ENCODE data around the gene MAPK8IP1.

The MAPK8IP1 gene

DNA sequence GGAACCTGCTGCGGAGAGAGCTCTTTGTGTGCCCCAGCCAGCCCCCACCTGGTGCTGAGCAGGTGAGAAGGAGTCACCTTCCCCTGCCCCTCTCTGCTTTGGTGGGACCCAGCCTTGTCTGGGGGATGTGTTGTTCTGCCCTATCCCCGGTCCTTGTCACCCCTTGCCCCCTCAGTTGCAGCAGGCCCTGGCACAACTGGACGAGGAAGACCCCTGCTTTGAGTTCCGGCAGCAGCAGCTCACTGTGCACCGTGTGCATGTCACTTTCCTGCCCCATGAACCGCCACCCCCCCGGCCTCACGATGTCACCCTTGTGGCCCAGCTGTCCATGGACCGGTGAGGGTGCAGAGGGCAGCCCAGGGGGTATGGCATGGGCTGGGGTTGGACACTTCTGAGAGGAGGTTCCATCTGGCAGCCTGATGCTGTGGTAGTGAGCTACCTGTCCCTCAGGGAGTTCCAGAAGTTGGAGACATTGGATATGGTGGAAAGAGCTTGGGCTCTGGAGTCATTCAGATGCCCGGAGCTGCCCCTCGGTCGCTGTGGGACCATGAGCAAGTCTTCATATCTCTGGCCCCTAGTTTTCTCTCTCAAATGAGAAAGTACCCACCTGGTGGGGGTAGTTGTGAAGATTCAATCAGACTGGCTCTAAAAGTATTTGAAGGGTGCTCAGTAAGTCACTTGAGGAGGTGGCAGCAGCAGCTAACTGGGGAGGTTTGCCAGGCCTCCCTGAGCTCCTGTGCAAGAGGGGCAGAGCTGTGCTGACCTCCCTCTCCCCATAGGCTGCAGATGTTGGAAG lies 41.3 kb downstream of the MAPK8IP1 start:
- DNase-seq = no peak

DNA sequence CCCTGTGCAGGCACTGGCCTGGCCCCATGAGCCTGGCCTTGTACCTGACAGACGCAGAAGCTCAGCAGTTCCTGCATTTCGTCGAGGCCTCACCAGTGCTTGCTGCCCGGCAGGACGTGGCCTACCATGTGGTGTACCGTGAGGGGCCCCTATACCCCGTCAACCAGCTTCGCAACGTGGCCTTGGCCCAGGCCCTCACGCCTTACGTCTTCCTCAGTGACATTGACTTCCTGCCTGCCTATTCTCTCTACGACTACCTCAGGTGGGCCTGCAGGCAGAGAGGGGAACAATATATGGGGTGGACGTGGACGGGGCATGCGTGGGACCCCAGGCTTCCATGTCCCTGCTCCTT lies 41.9 kb downstream of the MAPK8IP1 start:
- no peak for DNase-seq

DNA sequence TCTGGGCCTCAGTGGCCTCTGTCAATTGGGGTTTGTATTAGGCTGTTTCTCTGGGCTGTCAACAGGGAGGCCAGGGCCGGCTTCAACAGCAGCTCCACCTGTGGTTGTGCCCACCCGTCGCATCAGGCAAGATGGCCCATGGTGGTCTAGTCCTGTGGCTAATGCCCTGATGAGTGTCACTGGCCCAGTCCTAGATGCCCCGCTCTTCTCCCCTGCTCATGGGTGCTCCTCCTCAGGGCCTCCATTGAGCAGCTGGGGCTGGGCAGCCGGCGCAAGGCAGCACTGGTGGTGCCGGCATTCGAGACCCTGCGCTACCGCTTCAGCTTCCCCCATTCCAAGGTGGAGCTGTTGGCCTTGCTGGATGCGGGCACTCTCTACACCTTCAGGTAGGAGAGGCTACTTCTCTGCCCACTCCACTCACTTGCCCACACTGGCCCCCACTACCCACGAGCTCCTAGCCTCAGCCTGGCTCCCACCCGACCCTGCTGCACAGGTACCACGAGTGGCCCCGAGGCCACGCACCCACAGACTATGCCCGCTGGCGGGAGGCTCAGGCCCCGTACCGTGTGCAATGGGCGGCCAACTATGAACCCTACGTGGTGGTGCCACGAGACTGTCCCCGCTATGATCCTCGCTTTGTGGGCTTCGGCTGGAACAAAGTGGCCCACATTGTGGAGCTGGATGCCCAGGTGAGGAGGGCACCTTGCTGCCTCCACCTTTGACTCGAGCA lies 42.4 kb downstream of the MAPK8IP1 start:
- no peak for DNase-seq

DNA sequence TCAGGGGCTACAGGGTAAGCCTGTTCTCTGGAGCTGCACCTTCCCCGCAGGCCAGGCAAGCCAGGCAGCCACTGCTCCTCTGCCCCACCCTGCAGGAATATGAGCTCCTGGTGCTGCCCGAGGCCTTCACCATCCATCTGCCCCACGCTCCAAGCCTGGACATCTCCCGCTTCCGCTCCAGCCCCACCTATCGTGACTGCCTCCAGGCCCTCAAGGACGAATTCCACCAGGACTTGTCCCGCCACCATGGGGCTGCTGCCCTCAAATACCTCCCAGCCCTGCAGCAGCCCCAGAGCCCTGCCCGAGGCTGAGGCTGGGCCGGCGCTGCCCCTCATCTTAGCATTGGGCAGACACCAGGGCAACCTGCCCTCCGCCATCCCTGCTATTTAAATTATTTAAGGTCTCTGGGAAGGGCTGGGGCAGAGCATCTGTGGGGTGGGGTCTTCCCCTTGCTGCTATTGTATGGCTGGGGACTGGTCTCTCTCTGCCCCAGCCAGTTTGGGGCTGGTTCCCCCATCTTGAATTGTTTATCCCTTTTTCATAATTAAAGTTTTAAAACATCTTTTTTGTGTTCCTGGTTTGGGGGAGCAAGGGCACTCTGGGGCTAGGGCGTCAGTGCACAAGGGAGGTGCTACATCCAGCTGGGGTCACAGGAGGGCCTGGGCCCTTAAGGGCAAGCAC lies 43.2 kb downstream of the MAPK8IP1 start:
- DNase-seq = no peak

DNA sequence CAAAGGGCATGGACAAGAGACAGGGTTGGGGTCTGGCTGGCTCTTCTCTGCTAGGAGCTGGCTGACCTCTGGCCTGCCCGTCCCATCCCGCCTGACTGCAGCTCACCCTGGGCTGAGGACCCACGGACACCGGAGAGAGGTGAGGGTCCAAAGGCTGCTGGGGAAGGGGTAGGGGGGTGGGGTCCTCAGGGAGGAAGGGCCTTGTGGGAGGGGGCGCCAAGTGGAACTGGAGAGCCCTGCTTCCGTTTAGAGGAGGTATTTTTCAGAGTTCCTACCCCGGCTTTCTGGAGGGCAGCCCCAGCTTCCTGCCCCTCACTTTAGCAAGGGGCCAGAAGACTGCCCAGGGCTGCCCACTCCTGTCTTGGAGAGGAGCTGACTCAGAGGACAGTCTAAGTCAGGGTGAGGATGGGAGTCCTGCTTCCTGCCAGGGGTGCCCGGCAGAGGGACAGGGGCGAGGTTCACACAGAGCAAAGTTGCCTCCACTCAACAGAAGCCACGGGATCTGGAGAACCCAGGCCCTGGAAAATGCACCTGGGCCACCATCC lies 44.1 kb downstream of the MAPK8IP1 start:
- no peak for DNase-seq

DNA sequence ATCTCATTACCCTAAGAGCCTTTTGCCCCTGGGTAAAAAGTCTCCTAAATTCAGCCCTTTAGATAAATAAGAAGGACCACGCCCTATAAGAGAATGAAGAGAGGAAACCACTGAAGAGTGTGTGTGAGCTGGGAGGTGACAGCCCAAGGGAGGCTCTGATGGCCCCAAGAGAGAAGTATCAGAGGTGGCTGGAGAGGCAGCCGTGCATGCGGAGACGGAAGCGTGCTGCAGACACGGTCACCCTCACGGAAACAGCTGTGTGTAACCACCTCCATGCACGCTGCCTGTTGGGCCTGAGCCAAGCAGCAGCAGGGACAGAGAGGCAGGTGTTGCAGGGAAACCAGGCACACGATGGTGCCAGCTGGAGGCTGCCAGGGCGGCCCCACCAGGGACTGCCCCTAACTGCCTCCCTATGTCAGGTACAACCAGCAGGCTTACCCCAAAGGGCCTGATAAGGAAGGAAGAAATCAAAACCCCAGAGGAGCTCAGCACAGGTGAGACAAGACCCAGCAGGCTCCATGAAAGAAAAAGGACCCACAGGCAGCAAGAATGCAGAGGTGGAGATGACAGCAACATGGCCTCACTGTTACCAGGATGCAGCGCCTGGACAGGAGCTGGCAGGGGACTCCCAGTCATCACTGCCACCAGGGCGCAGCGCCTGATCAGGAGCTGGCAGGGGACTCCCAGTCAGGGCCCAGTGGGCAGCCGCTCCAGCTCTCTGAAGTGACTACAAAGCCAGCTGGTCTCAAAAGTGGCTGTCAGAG lies 44.8 kb downstream of the MAPK8IP1 start:
- DNase-seq = no peak

DNA sequence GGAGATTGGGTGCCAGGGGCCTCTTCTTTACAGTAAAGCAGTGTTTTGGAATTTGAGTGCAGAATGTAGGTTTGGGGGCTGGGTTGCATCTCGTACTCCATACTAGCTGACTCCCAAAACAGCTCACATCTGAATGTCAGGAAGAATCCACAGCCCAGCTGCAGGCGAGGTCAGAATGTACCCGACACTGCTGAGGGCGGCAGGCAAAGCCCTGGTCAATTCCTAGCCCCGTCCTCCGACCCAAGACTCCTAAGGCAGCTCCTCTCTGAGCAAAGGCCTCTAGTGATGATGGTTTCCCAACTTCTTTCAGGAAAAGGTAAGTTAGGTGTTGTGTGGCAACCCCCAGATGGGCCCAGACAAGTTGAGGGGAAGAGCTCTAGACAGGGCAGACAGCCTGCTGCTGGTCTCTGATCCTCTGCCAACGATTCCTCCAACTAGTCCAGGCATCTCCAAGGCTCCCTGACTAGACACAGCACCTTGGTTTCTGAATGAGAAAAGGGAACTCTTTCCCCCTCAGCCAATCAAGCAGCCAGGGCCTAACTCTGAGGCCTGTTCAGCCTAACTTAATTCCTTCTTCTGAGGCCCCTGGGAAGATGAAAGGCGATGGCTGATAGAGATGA lies 45.6 kb downstream of the MAPK8IP1 start:
- DNase-seq = no peak

DNA sequence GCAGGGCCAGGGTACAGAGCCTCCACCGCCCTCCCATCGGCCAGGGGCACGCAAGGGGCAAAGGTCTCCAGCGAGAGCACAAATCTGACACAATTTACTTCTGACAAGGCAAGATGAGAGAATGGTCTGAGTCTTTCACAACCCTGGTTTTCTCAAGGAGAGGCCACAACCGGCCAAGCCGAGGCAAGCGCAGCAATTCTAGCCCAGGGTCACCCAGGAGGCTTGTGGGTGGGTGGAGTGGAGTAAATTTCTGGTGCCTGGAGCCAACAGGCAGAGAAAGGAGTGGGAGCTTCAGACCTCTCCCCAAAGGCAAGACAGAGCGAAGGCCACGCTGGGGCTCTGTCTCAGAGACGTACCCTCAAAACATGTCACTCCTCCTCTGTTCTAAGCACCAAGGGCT lies 46.3 kb downstream of the MAPK8IP1 start:
- no peak for DNase-seq

DNA sequence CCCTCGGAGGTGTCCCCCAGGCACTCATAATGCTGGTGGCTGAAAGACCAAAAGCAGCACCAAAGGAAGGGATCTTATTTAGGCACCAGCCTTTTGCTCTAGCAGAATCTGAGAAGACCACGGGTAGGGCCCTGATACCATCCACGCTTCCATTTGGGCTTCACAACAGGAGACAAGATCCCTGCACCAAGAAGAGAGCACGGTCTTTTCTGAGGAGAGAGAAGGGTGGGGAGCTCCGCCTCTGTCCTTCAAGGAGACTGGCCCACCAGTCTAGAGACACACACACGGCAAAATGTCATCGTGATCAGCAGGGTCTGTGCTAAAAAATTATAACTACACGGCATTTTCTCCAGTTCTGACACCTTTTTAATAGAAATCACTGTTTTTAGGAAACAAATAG lies 46.8 kb downstream of the MAPK8IP1 start:
- DNase-seq = no peak

DNA sequence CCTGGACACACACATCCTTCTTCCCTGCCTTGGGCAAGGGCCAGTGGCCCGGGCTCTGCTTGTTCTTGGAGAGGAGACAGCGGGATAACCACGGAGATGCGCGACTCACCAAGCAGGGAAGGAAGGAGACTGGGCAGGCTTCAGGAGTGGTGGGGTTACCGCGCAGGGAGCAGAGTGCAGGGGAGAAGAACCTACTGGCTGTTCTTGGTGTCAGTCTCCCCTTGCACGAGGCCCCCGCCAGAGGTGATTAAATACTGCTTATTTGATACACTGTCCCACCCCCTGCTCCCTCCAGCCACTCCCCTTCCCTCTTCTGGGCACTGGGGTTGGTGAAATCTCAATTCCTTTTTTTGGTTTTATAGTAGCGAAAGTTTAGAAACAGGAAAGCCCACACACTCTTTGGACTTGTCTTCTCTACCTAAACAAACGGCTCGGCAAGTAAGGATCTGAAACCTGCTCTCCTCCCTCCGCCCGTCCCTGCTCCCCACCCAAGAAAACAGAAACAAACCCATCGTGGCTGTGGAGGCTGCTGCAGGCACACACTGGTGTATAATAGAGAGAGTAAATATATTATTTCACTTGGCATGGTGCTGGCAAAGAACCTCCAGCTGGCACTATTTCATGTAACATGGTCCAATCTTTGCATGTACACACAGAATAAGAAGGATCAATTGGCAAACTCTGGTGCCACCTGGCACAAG lies 47.8 kb downstream of the MAPK8IP1 start:
- no peak for DNase-seq

DNA sequence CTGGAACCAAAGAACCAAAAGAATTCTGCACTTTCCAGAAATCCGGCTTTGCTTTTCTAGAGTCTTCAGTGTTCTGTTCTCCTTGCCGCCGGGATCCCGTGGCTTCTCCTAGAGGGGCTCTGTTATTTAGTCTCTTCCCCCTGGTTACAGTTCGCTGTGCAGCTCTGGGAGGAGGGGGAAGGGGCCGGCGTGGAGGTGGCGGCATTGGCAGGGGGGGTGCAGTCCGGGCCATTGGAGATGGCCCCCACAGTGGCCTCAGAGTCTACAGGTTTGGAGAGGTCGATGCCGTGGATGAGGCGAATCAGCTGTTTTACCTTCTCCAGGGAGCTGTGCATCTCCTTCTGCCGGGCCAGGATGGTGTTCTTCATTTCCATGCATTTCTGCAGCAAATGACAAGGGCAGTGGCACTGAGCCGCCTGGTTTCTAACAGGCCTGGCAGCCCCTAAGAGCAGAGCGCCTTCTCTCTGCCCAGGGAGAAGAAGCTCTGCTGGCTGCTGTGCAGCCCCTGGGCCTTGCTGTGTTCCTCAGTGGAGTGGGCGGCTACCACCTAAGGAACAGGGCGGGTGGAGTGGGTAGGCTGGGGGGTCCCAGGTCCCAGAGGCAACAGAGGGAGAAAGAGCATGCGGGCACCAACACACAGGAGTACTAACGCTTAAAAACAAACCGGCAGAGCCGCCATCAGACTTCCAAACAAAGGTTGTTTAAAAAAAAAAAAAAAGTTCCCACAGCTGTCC lies 48.6 kb downstream of the MAPK8IP1 start:
- no peak for DNase-seq

DNA sequence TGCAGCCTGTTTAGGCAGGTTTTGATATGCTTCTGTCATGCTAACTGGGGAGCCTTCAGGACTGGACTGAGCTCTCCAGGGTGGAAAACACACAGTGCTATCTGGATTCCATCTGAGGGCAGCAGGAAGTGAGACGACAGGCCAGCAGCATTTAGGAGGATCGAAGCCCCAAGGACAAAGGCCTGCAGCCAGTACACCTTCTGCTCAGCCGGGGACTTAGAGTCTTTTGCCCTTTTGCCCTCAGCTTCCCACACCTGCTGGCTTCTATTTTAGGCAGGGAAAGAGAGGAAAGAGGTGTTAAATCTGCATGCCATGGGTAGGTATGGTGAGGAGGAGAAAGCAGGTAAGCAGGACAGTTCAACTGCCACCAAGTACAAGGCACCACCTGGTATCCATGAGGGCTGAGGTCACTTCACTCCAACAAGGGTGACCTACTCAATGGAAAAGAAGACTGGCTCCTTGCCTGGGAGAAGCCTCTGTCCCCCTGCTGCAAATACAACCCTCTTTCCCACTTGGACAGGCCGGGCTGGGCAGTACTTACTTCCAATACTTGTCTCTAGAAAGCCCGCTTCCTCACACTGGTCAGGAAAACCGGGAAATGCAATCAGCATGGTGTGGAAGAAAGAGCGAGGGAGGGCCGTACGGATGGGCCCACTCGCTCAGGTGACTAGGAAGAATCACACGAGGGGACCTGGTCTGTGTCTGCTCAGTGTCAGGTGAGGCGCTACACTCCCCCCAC lies 49.3 kb downstream of the MAPK8IP1 start:
- no peak for DNase-seq

DNA sequence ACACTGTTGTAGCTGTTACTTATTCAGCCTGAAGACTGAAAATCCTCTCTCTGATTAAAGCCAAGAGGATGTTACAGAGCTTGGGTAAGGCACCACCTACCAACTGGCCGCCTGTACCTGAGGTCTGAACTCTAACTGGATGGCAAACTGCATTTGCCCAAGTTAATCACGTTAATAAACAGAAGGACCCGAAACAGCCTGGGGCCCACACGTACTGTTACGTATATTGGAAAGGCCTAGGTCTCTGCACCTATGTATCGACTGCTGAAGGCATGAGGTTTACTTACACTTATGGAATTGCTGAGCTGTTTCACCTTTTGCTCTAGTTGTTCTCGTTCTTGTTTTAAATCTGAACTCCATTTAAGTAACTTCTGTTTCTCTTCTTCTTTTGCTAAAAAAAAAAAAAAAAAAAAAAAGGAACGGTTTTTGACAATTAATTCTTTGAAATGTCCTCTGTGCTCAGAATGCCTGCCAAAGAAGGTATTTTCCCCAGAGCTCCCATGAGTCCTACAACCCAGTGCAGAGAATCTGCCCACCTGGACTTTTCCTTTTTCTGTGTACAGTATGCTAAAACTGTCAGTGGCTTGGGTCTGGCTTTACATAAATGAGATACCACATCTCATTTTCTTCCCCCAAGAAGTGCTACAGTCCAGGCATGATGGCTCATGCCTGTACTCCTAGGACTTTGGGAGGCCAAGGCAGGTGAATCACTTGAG lies 50.1 kb downstream of the MAPK8IP1 start:
- DNase-seq = no peak

DNA sequence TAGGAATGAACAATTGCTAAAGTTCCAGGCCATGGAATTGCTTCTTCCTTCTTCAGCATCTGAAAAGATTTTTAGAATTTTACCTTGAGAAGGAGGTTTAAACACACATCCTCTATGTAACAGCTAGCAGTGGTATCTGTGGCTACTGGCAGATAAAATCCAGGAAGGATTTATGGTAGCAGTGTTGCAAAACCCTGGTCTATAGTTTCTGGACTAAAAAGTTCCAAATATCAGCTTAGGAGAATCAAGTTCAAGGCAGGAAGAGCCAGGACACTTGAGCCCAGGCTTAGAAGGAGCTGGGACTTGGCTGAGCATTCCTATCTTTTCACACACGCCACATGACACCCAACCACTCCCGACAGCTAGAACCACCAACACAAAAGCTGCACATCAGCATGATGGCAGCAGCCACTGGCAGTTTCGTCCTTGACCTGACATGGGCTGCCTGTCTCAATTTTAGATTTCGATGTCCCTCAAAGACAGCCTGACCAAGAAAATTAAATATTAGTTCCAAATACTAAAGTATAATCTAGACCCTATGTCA lies 51.1 kb downstream of the MAPK8IP1 start:
- DNase-seq = no peak

DNA sequence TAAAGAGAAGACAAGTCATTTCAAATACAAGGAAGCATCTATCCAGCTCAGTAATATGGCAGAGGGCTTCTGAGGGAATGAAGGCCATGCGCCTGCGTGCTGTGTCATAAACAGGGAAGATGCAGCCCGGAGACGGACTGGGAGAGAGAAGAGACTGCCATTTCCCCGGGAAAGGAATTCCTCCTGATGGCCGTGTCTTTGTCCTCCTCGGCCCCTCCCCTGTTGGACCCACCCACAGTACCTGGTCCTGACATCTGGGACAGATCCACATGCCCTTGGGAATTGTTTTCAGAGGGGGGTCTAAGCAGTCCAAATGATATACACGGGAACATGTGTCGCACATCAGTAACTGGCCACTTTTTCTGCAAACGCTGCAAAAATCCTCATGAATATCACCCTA lies 52.5 kb downstream of the MAPK8IP1 start:
- no peak for DNase-seq

DNA sequence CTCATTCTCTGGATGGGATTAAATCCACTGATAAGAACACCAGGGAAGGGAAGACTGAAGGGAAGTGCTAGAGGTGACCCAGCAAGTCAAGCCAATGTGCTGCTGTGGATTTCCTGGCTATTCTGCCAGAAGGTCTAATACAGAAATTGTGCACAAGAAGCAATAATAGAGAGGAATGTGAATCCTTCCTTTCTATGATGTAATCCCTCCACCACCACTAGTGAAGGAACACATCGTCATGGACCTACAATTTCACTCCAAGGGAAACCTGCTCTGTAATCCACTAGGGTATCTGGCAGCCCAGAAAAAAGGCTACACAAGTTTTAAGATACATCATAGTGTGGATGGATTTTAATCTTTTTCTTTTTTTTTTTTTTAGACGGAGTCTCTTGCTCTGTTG lies 54.4 kb downstream of the MAPK8IP1 start:
- no peak for DNase-seq

DNA sequence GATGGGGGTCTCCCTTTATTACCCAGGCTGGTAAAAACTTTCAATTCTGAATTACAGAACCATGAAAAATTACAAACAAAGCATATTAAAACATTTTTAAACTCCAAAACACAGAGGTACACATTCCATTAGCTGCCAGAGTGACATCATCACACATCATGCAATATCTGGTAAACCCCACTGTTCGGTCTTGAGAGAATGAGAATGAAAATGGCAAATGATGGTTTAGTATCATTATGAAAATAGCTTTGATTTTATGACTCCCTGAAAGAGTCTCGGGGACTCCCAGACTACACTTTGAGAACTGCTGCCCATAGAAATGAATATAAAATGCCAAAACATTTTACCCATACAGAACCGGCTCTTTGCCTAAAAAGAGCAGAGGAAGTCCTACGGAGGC lies 55.8 kb downstream of the MAPK8IP1 start:
- DNase-seq = no peak

DNA sequence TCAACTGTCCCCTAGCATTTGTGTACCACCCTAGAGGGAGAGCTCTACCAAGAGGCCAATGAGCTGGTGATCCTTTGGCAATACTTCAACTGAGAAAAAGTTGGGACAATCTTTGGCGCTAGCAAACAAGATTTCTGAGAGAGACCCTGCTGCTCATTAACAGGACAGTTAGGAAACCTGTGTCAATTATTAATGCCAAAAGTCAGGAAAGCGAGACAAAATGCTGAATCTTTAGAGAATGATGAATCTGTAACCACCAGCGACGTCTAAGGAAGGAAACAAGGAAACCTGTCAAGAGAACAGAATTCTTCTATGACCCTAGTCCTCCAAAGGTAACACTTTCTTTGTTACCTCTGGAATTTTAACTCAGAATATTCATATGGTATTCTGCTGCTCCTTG lies 56.9 kb downstream of the MAPK8IP1 start:
- DNase-seq = no peak

DNA sequence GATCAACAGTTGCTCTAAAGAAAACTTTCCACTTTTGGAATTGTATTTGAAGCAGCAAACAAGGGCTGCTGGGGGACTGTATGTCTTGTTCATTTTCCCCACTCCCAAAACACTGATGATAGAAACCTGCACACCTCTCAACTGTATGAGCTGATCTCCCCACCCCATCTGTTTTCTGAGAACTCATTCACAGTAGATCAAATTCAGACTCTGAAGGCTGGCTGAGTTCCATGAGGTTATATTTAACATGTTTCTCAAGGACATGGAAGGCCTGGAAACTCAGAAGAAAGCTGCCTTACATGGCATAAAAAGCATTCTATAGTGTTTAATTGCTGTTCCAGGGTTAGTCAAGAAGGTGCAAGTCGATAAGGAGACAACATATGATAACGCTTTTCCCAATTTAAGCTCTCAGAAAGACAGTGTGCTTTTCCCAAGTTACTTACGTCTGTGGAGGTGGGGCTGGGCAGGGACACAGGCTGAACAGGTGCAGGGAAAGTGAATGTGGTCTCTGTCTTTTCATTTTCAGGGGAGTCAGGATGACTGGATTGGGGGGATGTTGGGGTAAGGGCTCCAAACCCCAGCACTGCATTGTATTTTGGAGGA lies 60.0 kb downstream of the MAPK8IP1 start:
- no peak for DNase-seq

All from activated CD4-positive, alpha-beta T cell treated with anti-CD3 and anti-CD28 coated beads for 1 hour (primary cell).